GM18867 (cell line): ENCODE data around the gene SENP6.

Source experiments
- ATAC-seq: cut with Tn5 transposase; IDR thresholded peaks from one replicate; pipeline ENCODE4 v1.9.1; 2021; ENCODE audit warnings: mild to moderate bottlenecking, moderate library complexity; ENCODE audit not compliant: unreplicated experiment

Gene SENP6

GRCh38 chr6:75747152-75747992 lies 145.7 kb downstream of the SENP6 start:
- no peak for ATAC-seq

- ATAC-seq: peak; percentile 1
Measured at GRCh38 chr6:75748003-75748742, 146.5 kb downstream of the SENP6 start.

GRCh38 chr6:75748743-75749538 lies 147.3 kb downstream of the SENP6 start, which contains the start of gene MYO6:
Gene MYO6 (plus strand): TSS chr6:75749239. CDS start chr6:75817548, 68,309 bp downstream.
- peak; percentile 87 for ATAC-seq

- no peak for ATAC-seq
Measured at GRCh38 chr6:75751443-75751842, 149.8 kb downstream of the SENP6 start.

GRCh38 chr6:75752365-75752764 lies 150.7 kb downstream of the SENP6 start:
- ATAC-seq: no peak

- ATAC-seq: no peak
Measured at GRCh38 chr6:75755704-75756103, 154.0 kb downstream of the SENP6 start.

- no peak for ATAC-seq
Measured at GRCh38 chr6:75757295-75757694, 155.6 kb downstream of the SENP6 start.

GRCh38 chr6:75758061-75758460 lies 156.4 kb downstream of the SENP6 start:
- no peak for ATAC-seq

GRCh38 chr6:75759207-75759606 lies 157.5 kb downstream of the SENP6 start:
- ATAC-seq: no peak

GRCh38 chr6:75760320-75760719 lies 158.6 kb downstream of the SENP6 start:
- ATAC-seq: no peak

GRCh38 chr6:75761489-75761888 lies 159.8 kb downstream of the SENP6 start:
- ATAC-seq: no peak

- ATAC-seq: no peak
Measured at GRCh38 chr6:75762063-75762462, 160.4 kb downstream of the SENP6 start.

GRCh38 chr6:75766387-75766786 lies 164.7 kb downstream of the SENP6 start:
- ATAC-seq: no peak
